ENCODE measurements around the gene ATP1B3.
"Not testable (repeated sequence)": the region's sequence is repeated elsewhere in the genome, so short reads cannot be mapped to it uniquely, and the experiment has no call there.

ATP1B3 gene

GRCh38 chr3:141945726-141946485 lies 69.5 kb downstream of the ATP1B3 start:
- no peak for DNase-seq (ENCODE audit: low read depth in 2 of 2)

DNA sequence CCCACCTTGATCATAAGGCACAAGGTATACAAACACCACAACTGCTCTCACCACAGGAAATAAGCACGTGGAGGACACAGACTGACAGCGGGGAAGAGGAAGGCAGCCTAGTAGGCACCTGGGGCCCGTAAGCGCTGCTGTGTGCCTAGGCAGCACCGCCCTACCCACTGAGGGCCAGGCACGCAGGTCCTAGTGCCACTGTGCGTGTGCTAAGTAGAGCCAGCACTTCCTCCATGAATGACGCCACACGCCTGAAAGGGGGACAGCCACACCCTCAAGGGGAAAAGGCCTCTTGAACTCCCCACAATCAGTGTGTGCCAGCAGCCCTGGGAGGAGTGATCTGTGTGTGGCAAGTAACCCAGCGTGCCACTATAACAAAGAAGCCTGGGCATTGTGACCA lies 73.0 kb downstream of the ATP1B3 start:
- no peak for DNase-seq (ENCODE audit: low read depth in 2 of 2)

DNA sequence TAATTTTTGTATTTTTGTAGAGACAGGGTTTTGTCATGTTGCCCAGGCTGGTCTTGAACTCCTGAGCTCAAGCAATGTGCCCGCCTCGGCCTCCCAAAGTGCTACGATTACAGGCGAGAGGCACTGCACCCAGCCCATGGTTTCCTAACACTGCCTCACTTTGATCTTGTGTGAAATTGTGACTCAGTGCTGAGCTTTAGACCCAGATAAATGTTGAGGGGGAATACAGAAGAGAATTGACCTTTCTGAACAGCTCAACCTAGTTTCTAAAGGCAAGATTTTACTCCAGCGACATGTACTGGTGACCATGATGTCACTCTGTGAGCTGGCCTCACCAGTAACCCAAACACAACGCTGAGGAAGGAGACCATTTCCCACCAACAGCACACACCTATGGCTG lies 73.5 kb downstream of the ATP1B3 start:
- no peak for DNase-seq (ENCODE audit: low read depth in 2 of 2)

DNA sequence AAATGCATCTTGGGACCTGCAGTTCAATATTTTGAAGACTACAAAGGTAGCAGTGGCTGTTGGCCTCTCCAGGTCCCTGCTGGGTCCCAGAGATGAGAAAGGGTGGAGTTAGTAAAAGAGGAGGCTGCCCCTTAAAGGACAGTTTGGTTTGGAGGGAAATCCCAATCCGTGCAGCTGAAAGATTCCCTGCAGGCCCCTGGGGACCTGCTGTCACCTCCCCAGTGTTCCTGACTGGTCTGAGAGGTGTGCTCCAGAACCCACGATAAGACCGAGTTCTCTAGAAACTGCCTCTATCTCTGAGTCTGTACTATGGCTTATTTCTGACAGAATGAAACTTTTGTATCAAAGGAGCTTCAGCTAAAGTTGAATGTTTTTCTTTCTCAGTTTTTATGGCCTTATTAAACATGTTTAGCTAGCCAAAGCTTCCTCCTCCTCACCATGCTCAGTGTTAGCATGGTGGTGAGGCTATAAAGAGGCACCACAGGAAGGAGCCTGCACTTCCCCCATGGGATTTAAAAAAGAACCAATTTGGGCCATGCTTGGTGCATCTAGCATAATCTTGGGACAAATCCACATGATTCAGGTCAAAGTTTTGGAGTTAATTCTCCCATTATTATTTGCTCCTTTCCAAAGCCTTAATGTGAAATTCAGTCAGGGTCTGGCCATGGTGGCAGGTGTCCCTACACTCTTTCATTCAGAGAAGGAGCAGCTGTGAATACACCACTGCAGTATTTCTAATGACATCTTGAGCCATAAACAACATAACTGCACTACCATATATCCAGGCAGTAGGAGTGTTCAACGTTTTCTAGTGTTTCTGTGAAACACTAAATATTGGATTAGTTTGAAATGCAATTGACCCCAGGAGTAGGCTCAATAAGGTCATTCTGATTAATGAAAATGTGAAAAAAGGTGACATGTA lies 74.4 kb downstream of the ATP1B3 start:
- no peak for DNase-seq (ENCODE audit: low read depth in 2 of 2)

GRCh38 chr3:141952611-141953010 lies 76.2 kb downstream of the ATP1B3 start:
- no peak for DNase-seq (ENCODE audit: low read depth in 2 of 2)

GRCh38 chr3:141955175-141955574 lies 78.7 kb downstream of the ATP1B3 start:
- DNase-seq (ENCODE audit: low read depth in 2 of 2): no peak

DNA sequence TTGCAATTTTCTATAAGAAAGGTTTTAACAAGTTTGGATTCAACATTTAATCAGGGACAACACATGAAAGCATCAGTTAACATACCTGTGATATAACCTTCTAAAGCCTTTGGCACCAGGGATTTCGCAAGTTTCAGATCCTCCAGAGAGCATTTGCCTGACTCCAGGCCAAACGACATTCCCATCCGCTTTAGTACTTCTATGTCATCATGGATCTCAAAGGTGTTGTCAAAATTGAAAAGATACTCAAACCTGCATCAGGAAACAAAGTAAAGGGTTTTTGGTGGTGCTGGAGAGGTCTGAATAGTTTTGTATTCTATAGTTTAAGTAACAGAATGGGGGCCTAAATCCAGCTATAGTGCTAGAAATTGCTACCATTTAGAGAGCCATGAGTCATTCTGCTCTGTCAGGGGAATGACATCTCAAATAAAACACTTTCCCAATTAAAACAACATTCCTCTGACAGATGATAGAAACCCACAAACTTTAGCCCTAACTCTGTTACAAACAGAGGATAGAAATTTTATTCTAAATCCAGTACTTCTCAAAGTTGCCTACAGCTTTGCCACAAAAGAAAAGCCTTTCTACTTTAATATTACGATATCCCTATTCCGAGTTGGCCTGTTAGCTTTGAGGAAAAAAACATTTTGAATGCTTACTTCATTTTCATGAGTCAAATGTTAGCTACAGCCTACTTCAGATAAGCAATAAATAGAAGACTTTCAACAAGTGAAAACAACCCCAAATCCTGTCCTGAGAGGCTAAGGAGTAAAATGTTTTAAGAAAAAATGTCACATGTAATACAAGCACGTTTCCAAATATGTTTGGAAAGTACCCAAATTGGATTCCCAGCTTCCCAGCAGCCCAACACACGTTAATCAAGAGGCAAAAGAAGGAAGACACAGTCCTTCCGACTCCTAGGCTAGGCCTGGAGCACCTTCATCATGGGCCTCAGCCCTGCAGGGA lies 83.4 kb downstream of the ATP1B3 start:
- no peak for DNase-seq (ENCODE audit: low read depth in 2 of 2)

GRCh38 chr3:141960731-141961130 lies 84.3 kb downstream of the ATP1B3 start:
- no peak for DNase-seq (ENCODE audit: low read depth in 2 of 2)

DNA sequence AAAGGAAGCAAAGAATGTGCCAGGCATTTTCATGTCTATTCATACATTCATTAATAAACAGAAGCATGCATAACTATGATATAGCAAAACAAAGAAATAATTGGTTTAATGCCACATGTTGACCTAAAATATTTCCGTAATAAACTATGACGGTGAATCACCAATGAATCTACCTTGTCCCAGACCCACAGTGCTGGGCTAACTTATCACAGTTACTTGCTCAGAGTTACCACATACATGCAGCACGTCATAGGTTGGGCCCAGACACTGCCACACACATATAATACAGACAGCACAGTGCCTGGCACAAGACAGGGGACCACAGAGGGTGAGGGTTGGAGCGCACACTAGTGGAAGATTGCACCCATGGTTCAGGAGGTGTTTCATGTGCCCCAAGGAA lies 86.9 kb downstream of the ATP1B3 start:
- DNase-seq (ENCODE audit: low read depth in 2 of 2): no peak

DNA sequence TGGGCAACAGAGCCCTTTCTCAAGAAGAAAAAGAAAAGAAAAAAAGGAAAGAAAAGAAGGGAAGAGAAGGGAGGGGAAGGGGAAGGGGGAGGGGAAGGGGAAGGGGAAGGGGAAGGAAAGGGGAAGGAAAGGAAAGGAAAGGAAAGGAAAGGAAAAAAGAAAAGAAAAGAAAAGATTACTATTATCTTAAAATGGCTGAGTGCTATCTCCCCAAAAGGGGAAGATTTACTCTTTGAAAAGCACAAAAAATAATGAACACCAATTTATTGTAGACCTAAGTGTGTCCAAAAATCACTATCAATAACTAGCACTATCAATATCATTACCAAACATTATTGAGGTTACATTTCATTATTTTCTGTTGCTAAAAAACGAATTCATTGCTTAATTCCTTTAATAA lies 89.0 kb downstream of the ATP1B3 start:
- no peak for DNase-seq (ENCODE audit: low read depth in 2 of 2)

GRCh38 chr3:141969711-141970110 lies 93.3 kb downstream of the ATP1B3 start:
- no peak for DNase-seq (ENCODE audit: low read depth in 2 of 2)

GRCh38 chr3:141971571-141971970 lies 95.1 kb downstream of the ATP1B3 start:
- no peak for DNase-seq (ENCODE audit: low read depth in 2 of 2)

DNA sequence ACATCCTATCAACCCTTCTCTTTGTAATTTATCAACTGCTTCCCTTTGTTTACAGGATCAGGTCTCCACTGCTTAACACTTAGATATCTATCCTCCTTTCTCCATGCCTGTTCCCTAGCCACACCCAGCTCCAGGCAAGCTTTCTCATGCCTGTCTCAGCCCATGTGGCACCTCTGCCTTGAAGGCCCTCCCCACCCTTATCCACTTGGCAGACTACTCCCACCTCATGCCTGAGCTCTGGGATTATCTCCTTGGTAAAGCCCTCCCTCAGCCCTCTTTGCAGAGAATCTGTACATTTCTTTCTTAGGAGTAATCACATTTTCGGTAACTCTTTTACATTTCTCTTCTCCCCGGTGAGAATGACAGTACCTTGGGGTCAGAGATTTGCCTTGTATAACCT lies 96.0 kb downstream of the ATP1B3 start:
- DNase-seq (ENCODE audit: low read depth in 2 of 2): no peak

DNA sequence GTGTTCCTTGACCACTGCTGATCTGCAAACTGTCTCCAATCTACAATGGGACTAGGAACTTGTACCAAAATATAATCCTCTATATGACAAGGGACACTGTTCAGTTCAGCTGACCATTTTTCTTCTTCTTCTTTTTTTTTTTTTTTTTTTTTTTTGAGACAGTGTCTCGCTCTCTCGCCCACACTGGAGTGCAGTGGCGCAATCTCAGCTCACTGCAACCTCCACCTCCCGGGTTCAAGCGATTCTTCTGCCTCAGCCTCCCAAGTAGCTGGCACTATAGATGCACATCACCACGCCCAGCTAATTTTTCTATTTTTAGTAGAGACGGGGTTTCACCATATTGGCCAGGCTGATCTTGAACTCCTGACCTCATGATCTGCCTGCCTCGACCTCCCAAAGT lies 98.3 kb downstream of the ATP1B3 start:
- DNase-seq (ENCODE audit: low read depth in 2 of 2): not testable (repeated sequence)

Data from stimulated activated CD8-positive, alpha-beta memory T cell treated with anti-CD3 and anti-CD28 coated beads, Interleukin-7, amount 100 ng/mL, for 1 hour (primary cell).